ENCODE results near the gene POLR1E.
"Not testable (repeated sequence)": the region's sequence is repeated elsewhere in the genome, so short reads cannot be mapped to it uniquely, and the experiment has no call there.

- not testable (repeated sequence) for TF ChIP-seq POLR2A (IDR thresholded peaks at IDR 0.05)
- TF ChIP-seq, protein P1, sequence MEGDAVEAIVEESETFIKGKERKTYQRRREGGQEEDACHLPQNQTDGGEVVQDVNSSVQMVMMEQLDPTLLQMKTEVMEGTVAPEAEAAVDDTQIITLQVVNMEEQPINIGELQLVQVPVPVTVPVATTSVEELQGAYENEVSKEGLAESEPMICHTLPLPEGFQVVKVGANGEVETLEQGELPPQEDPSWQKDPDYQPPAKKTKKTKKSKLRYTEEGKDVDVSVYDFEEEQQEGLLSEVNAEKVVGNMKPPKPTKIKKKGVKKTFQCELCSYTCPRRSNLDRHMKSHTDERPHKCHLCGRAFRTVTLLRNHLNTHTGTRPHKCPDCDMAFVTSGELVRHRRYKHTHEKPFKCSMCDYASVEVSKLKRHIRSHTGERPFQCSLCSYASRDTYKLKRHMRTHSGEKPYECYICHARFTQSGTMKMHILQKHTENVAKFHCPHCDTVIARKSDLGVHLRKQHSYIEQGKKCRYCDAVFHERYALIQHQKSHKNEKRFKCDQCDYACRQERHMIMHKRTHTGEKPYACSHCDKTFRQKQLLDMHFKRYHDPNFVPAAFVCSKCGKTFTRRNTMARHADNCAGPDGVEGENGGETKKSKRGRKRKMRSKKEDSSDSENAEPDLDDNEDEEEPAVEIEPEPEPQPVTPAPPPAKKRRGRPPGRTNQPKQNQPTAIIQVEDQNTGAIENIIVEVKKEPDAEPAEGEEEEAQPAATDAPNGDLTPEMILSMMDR (IDR thresholded peaks at IDR 0.05): not testable (repeated sequence)
Measured at GRCh38 chr9:37477443-37477842, 8.3 kb upstream of the POLR1E start.
